Stimulated activated CD8-positive, alpha-beta memory T cell treated with anti-CD3 and anti-CD28 coated beads, Interleukin-15, amount 100 ng/mL, for 1 hour (primary cell): ENCODE measurements around the gene BPIFA1.

Experiments used
- DNase-seq: peaks from one replicate; pipeline ENCODE4 v3.0.0-alpha.2; 2020; ENCODE audit warnings: low read depth

The BPIFA1 gene

DNA sequence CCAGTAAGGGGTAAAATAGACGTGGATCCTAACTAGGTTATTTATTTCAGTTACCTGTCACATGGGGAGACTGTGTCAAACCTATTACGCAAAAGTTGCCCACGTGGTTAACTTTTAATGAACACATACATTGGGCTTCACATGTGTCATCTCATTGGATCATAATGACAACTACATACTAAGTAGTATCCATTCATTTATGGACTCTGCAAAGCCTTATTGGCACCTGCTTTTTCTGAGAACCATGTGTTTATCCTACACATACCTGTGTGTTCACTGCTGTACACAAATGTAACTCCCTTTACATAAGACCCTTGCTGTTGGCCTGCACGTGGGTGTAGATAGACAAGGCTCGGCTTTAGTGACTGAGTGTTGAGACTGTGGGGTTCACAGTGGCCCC lies 5.1 kb downstream of the BPIFA1 start:
- no peak for DNase-seq

- no peak for DNase-seq
These were observed 6.7 kb downstream of the BPIFA1 start for GRCh38 chr20:33242319-33243100.

GRCh38 chr20:33246077-33246476 lies 10.3 kb downstream of the BPIFA1 start:
- no peak for DNase-seq

GRCh38 chr20:33249456-33249855 lies 13.7 kb downstream of the BPIFA1 start:
- DNase-seq = no peak

DNA sequence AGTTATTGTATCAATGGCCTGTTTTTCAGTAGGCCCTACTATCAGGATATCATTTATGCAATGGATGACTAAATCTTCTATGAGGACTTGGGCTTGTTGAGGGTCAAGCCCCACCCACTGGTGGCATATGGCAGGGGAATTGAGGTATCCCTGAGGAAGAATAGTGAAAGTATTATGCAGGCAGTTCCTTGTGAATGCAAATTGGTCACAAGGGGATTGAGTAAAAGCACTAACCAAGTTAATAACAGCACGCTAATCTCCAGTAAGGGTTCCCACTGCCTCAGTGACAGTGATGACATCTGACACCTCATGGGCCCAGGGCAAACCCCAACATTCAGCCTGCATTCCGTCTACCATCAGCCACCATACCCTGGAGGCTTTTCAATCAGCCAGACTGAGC lies 14.9 kb downstream of the BPIFA1 start:
- no peak for DNase-seq

DNA sequence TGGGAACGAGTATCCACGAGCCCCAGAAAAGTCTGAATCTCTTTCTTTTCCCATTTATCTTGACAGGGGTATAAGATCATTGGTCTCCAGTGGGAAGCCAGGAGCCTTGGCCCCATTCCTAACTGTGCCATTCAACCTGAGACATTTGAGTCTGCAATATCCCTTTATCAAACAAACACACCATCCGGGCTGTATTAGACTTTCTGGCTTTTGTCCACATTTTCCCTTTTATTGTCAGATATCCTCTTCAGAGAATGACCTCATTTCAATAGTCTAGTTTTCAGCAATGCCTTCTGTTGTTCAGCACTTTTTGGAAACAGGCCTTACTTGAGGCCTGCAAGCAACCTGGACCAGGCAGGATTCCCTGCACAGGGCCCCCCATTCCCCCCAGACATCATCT lies 15.7 kb downstream of the BPIFA1 start:
- DNase-seq = no peak

DNA sequence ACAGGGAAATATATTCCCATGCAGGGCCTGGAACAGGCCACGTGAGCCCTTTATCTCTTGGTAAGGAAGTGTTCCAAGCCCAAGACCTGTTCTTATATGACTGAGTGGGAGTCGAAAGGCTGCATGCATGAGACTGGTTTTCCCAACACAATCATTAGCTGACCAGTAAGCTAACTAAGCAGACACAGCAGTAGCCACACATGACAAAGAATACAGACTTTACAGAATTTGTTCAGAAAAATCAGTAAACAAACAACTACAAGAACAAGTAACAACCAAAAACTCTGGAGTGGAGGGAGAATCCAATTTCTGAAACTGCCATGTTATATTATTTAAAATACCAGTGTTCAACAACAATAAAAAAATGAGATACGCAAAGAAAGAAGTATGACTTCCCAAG lies 16.7 kb downstream of the BPIFA1 start:
- DNase-seq = no peak

DNA sequence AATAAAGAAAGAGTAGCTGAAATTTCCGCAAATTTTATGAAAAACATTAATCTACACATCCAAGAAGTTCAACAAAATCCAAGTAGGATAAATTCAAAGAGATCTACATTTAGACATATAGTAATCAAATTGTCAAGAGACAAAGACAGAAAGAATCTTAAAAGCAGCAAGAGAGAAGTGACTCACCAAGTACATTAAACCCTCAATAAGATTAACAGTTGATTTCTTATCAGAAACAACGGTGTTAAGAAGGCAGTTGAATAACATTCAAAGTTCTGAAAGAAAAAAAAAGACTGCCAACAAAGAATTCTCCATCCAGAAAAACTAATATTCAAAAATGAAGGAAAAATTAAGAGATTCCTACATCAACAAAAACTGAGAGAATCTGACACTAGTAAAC lies 19.2 kb downstream of the BPIFA1 start:
- DNase-seq = no peak

DNA sequence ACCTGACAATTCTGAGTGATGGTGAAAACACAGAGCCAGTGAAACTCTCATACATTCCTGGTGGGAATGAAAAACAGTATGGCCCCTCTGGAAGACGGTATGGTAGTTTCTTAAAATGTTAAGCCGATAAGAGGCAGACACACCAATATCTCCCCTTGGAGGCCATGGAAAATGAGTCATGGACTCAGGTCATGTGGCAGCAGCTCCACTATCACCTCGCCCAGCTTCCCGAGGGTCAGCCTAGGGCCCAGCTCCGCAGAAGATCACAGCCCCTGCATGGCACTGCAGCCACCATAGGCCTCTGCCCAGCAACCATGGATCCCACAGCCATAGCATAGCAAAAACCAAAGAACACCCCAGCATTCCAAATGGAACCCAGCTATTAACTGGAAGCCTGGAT lies 21.4 kb downstream of the BPIFA1 start:
- no peak for DNase-seq

DNA sequence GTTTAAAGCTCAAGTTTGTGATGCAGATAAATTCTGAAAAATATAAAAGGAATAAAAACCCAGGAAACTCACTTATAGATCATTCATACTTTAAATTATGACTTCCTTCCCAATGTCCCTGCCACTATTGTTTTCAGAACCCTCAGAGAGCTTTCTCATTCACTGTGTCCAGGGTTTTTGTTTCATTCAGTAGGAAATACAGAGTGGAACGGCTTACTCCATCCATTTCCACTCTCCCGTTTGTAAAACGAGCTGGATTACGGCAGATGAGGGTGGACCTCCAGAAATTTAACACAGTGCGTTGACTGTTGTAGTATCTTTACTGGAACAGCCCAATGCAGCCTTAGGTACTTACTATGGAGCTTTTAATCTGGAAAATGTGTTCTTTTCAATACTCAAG lies 23.6 kb downstream of the BPIFA1 start:
- DNase-seq = no peak

DNA sequence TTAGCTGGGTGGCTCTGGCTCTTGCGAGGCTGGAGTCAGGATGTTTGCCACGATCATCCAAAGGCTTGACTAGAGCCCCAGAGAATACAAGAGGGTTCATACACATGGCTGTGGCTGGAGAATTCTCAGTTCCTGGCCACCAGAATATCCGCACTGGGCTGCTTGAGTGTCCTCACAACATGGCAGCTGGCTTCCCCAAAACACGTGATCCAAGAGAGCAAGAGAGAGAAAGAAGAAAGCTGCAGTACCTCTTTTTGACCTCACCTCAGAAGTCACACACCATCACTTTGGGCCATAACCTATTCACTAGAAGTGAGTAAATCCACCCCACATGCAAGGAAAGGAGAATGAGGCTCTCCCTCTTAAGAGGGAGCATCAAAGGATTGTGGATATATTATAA lies 25.7 kb downstream of the BPIFA1 start:
- no peak for DNase-seq

DNA sequence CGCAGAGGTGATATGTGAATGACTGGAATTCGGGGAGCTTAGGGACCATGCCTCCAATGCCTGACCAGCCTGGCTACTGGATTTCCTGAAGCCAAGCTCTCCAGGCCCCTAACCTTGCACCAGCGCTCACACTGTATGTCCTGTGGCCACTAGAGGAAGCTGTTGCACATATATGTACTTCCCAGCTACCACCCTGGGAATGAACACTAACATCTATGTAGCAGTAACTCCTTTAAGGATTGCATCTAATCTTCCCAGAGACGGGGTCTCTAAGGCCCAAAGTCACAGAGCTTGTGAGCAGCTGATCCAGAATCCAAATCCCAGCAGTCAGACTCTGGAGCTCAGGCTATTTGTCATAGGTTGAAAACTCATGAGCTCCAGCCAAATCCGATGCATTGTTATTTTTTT lies 26.9 kb downstream of the BPIFA1 start:
- DNase-seq = no peak

- DNase-seq = no peak
These were observed 28.0 kb downstream of the BPIFA1 start for GRCh38 chr20:33263784-33264183.

DNA sequence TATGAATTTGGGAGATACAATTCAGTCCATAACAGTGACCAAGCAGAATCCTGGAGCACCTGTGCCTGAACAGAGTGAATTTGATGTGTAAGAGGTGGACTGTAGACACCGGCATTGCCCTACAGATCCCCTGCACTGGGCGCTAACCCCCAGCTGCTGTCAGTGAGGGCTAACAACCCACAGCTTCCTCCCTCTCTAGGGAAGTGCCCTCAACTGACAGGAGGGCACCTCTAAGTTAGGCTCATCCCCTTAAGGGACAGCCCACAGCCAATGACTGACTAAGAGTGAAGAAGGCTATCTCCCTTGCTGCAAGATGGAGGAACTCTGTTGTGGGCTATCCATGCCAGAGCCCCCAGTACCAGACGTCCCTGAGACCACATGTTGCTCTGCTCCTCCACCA lies 31.9 kb downstream of the BPIFA1 start:
- no peak for DNase-seq

- DNase-seq = no peak
These were observed 36.5 kb downstream of the BPIFA1 start for GRCh38 chr20:33272155-33272873.

DNA sequence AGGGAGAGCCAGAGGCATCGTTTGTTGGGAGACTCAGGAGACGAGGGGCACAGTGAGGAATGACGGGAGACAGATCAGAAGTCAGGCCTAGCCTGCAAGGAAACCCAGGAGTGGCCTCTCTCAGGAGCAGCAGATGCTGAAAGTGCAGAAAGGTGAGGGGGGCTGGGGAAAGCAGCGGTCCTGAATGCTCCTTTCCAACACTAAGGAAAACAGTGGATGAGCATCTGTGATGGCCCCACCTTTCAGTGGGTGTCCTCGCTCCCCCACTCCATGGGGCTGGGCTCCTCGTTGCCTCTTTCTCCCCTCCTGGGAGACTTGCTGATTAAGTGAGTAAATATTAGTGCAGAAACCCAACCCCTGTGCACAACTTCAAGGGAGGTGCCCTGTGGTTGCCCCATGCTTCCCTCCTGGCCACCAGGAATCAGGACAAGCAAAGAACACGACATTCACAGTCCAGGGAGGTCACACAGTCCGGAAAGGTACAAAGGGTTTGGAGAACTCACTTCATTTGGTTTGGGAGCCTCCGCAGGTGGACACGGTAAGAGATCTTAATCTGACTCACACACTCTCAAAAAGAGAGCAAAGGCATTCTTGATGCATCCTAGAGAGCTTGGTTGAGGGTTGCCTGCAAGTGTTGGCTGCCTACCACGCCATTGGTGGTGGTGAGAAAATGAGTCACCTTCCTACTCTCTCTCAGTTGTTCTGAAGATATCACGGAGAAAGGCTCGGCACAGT lies 37.5 kb downstream of the BPIFA1 start:
- DNase-seq = no peak

DNA sequence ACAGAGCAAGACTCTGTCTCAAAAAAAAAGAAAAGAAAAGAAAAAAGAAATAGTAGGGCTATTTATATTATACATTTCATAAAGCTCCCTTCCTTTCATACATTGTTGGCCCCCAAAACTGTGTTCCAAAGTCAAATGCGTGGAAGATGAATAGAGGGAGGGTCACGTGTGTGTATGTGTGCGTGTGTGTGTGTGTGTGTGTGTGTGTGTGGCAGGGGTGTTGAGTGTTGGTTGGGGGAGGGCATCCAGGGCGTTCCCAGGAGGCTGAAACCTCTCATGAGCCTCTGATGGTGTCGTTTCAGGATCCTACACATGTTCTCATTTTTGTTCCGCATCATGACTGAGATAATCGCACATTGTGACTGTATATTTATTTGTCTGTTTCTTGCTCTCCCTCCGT lies 39.4 kb downstream of the BPIFA1 start:
- no peak for DNase-seq

DNA sequence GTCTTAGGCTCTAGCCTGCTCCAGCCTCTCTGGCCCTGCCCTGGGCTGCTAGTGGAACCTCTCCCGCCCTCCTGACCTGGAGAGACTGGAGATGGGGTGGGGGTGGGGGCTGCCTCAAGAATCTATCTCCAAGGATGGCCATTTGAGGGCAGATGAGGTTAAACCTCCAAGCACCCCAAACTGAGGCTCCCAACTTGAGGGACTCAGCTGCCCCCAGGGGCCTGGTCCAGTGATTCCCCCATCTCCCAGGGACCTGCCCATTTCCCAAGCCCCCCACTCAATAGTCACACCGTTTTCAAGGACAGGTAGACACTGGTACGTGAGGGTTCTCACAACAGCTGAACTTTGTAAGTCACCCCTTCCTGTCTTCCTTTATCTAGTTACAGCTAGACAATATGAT lies 40.1 kb downstream of the BPIFA1 start:
- DNase-seq = no peak

DNA sequence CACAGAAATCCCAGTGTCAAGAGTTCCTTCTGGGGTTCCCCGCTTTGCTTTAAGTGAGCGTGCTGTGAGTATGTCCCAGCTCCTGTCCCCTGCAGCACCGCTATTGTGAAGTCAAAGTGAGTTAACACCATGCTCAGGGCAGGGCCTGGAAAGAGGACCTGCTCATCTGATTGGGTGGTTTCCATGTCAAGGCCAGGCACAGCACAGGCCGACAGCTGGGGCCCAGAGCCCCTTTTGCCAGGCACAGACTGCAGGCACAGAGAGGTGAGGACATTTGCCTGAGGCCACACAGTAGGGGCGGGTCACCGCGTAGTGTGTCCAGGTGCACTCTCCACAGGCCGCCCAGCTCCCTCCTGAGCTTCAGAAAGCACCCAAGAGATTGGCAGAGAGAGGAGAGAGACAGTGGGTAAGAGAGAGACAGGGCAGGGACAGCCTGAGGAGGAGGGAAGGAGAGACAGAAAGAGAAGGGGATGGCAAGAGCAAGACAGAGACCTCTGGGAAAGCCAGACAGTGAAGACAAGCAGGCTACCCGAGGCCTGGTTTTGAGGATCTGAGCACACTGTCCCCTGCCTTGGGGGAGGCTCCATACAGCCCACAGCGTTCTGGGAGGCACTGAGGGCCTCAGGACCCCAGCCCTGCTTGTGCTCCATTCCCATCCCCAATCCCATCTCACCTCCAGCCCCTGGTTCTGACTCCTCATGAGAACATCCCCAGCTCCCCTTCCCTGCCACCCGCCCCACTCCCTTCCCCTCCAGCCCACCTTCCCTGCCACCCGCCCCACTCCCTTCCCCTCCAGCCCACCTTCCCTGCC lies 40.7 kb downstream of the BPIFA1 start:
- DNase-seq = no peak

GRCh38 chr20:33277471-33278441 lies 42.0 kb downstream of the BPIFA1 start:
- no peak for DNase-seq

DNA sequence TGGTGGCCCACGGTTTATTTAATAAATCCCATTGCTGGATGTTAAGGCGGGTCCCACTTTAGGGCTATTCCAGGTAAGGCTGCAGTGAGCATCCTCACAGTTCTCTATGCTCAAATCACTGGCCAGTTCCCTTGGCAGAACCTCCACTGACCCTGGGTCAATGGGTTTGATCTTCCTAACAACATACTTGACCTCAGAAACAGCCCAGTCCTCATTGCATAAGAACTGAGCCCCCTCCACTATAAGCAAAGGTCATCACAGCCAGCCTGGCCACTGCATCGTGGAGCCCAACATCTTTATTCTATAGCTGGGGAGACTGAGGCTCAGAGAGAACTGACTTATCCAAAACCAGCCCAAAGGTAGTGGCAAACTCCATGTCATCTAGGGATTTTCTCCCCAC lies 42.9 kb downstream of the BPIFA1 start:
- no peak for DNase-seq
